Glutamatergic neuron (in vitro differentiated cells): ENCODE measurements around the gene PLS1. TPM values are rescaled to one million over a fixed set of nuclear protein-coding genes. Genes with fewer than 3 reads are reported as not detected.

Experiments used
- DNase-seq: peaks from one replicate; pipeline ENCODE4 v3.0.0; 2022
- H3K27ac Mint-ChIP-seq: one replicate; pipeline ENCODE4 v1.8.0; 2020; ENCODE audit warnings: mild to moderate bottlenecking, mixed read lengths, inconsistent platforms; ENCODE audit not compliant: unreplicated experiment
- H3K27me3 Mint-ChIP-seq: one replicate; pipeline ENCODE4 v1.8.0; 2020; ENCODE audit warnings: mild to moderate bottlenecking, moderate library complexity, mixed read lengths, inconsistent platforms; ENCODE audit not compliant: unreplicated experiment
- H3K36me3 Mint-ChIP-seq: one replicate; pipeline ENCODE4 v1.8.0; 2020; ENCODE audit warnings: mild to moderate bottlenecking, mixed read lengths, inconsistent platforms; ENCODE audit not compliant: unreplicated experiment
- H3K4me1 Mint-ChIP-seq: one replicate; pipeline ENCODE4 v1.8.0; 2020; ENCODE audit warnings: mild to moderate bottlenecking, low read depth, mixed read lengths, inconsistent platforms; ENCODE audit not compliant: unreplicated experiment
- H3K4me3 Mint-ChIP-seq: one replicate; pipeline ENCODE4 v1.8.0; 2020; ENCODE audit warnings: mild to moderate bottlenecking, mixed read lengths, inconsistent platforms; ENCODE audit not compliant: unreplicated experiment
- H3K9me3 Mint-ChIP-seq: one replicate; pipeline ENCODE4 v1.8.0; 2020; ENCODE audit warnings: mild to moderate bottlenecking, moderate library complexity, mixed read lengths, inconsistent platforms; ENCODE audit not compliant: unreplicated experiment
- CTCF ChIP-seq: fragments of 200-600 bp; sonication (generic); IDR thresholded peaks from one replicate; pipeline ENCODE4 v1.5.0; 2021; ENCODE audit not compliant: partially characterized antibody, unreplicated experiment
- total RNA-seq: library from RNA; stranded (reverse); fragmentation: NEBNext Ultra II Directional; extraction: Animal tissue kit (Norgen Biotek cat#: 25700); gene quantifications from one replicate; pipeline ENCODE4 v1.2.1, GENCODE V29; 2021; ENCODE audit not compliant: unreplicated experiment

PLS1 gene
- total RNA-seq, 1 donor from 2014 or later: 1.3 TPM

GRCh38 chr3:142670120-142670519, 73.9 kb downstream of the PLS1 start:
- H3K4me3 Mint-ChIP-seq: no peak overlapping the region
- H3K36me3 Mint-ChIP-seq: no peaks in the 10 kb centered on the region
- no peaks in the 10 kb centered on the region for H3K27me3 Mint-ChIP-seq
- no peak overlapping the region for H3K27ac Mint-ChIP-seq
- no peak for TF ChIP-seq CTCF
- no peaks in the 10 kb centered on the region for H3K4me1 Mint-ChIP-seq
- DNase-seq: no peak
- no peaks in the 10 kb centered on the region for H3K9me3 Mint-ChIP-seq

- no peak overlapping the region for H3K4me3 Mint-ChIP-seq
- H3K36me3 Mint-ChIP-seq: no peaks in the 10 kb centered on the region
- TF ChIP-seq CTCF: no peak
- H3K27ac Mint-ChIP-seq: no peak overlapping the region
- no peaks in the 10 kb centered on the region for H3K27me3 Mint-ChIP-seq
- no peak for DNase-seq
- no peaks in the 10 kb centered on the region for H3K4me1 Mint-ChIP-seq
- no peaks in the 10 kb centered on the region for H3K9me3 Mint-ChIP-seq
Measured at GRCh38 chr3:142676151-142676550, 80.0 kb downstream of the PLS1 start.

GRCh38 chr3:142680710-142681109, 84.5 kb downstream of the PLS1 start:
- no peak overlapping the region for H3K4me3 Mint-ChIP-seq
- H3K36me3 Mint-ChIP-seq: no peaks in the 10 kb centered on the region
- no peak for TF ChIP-seq CTCF
- no peaks in the 10 kb centered on the region for H3K27me3 Mint-ChIP-seq
- no peaks in the 10 kb centered on the region for H3K9me3 Mint-ChIP-seq
- H3K4me1 Mint-ChIP-seq: no peaks in the 10 kb centered on the region
- DNase-seq: no peak
- H3K27ac Mint-ChIP-seq: no peak overlapping the region

GRCh38 chr3:142690613-142691012, 94.4 kb downstream of the PLS1 start:
- Mint-ChIP-seq H3K27ac (no peak overlapping the region), H3K27me3 (no peaks in the 10 kb centered on the region), H3K4me1 (no peaks in the 10 kb centered on the region), H3K36me3 (no peaks in the 10 kb centered on the region), H3K4me3 (no peak overlapping the region), H3K9me3 (no peaks in the 10 kb centered on the region)
- no peak for DNase-seq
- no peak for TF ChIP-seq CTCF

- H3K27ac Mint-ChIP-seq: no peak overlapping the region
- DNase-seq: no peak
- no peaks in the 10 kb centered on the region for H3K4me1 Mint-ChIP-seq
- no peaks in the 10 kb centered on the region for H3K27me3 Mint-ChIP-seq
- no peaks in the 10 kb centered on the region for H3K9me3 Mint-ChIP-seq
- H3K4me3 Mint-ChIP-seq: no peak overlapping the region
- no peak for TF ChIP-seq CTCF
- H3K36me3 Mint-ChIP-seq: no peaks in the 10 kb centered on the region
Measured at GRCh38 chr3:142691527-142691926, 95.3 kb downstream of the PLS1 start.
